NCI-H2227 (cell line): ENCODE data around the gene DNAAF8.

Experiments used
- DNase-seq: peaks from one replicate; lab custom pipeline; 2025; ENCODE audit not compliant: unreplicated experiment; lab: John Stamatoyannopoulos, UW

The DNAAF8 gene

GRCh38 chr16:4734063-4734729 is at the start of gene DNAAF8, which contains the start of gene ANKS3:
Gene DNAAF8 (plus strand): TSS chr16:4734537. CDS start chr16:4736515, 1,978 bp downstream.
Gene ANKS3 (minus strand): TSS chr16:4734271. CDS start chr16:4730149, 4,122 bp downstream.
- DNase-seq = peak; percentile 98

GRCh38 chr16:4684763-4685162 is 49.6 kb upstream of the DNAAF8 start:
- DNase-seq = no peak

DNA sequence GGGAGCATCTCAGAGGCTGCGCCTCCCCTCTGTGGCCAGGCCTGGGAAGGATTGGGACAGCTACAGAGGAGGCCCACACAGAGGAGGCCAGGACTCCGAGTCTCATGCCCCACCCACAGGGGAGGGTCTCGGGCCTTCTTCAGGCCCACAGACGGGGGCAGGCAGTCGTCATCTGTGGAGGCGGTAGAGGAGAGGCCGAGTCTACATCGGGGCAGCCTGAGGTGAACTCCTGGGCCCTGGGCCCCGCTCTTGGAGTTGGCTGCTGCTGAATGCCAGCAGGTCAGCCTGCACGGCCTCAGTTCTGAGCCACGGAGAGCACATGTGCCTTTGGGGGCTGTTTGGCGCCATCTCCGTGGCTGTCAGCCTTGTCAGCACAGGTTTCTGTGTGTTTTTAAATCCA is 49.0 kb upstream of the DNAAF8 start:
- no peak for DNase-seq

DNA sequence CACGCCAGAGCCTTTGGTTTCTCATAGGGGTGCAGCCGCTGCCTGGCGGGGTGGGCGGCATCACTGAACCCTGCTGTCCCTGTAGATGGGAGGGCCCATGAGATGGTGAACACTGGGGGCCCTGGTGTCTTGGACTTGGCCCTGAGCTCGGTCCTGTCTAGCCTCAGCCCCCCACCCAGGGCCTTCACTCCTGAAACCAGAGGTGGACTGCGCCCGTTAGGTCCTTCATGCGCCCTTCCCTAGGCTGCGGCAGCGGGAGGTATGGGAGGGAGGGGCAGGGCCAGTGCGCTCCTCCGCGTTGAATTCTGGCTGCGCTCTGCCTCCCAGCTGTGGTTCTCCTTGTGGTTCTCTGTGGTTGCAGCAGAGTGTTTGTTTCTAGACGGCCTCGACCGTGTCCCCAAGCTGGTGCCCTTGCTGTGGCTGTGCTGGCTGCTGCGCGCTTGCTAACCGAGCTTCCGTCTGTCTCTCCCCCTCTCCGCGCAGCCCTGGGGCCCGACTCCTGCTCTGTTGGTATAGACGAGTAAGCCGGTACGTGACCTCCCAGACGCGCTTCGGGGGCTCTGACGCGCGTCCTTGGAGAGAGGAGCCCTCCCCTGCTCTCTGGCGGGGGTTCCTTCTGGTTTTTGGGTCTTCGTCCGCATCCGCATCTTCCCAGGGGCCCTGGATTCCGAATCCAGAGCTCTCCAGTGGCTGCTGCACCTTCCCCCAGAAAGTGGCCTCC is 48.4 kb upstream of the DNAAF8 start:
- DNase-seq = no peak

- DNase-seq = no peak
Measured at GRCh38 chr16:4686497-4687210, 47.7 kb upstream of the DNAAF8 start.

GRCh38 chr16:4687416-4687815 is 46.9 kb upstream of the DNAAF8 start:
- no peak for DNase-seq

DNA sequence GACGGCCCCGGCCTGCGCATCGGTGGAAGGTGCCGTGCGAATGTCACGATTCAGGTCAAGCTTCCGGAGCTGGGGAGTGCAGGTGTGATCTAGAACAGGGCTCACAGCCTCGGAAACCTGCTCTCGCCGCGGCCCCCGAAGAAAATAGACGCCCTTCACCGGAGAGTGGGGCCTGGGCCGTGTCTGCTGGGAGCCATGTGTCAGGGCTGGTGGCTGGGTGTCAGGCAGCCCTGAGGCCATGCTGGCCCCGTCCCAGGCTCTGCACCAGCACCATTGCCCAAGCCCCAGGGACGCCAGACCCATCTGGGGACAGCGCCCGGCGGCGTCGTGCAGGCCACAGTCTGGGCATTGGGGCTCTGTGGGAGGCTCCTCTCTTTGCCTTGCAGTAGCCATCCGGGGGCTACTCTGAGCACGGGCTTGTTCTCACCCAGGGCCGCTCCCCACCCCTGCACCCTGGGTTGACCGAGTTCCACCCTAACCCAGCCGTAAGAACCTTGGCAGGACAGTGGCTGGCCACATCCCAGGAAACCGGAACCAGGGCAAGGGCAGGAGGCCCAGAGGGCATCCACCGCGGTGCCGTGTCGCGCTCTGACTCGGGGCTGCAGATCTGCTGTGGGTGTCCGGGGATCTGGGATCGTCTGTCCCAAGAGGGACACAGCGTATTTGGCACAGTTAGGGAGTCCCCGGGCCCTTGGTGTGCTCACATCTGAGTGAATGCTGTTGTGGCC is 46.2 kb upstream of the DNAAF8 start:
- DNase-seq = no peak

DNA sequence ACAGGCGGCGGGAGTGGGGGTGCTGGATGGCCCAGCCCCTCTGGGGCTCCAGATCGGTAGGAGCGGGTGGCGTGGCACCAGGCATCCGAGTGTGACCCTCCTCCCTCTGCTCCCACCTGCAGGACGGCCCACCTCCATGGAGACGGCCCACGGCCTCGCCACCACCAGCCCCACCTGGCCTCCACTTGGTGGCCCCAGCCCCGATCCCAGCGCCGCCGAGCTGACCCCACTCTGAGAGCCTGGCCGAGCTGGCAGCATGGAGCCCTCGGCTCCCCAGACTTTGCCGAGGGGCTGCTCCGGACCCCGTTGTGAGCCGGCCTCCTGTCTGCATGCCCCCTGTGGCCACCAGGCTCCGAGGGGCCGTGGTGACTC is 45.7 kb upstream of the DNAAF8 start:
- DNase-seq = no peak

DNA sequence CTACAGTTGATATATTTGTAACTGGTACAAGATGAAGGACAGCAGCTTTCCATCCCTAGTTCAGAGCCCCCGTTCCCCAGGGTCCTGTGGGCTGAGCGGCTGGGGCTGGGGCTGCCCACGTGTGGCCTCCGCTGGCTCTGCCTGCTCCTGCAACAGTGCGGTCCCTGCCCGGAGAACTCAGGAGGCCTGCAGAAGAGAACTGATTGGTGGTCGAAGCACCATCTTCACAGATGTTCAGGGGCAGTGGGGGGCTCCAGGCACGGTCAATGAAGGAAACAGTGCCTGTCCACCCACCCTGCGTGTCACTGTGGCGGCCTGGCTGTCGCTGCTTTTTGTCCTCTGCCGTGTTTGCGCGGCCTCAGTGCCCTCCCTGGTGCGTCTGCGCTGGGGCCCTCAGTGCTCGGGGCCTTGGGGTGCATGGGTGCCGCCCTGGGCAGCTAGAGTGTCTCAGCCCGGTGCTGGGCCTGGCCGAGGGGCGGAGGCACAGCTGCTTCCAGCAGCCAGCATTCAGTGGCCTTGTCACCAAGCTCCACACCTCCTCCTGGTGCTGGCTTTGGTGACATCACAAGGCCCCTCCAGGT is 45.2 kb upstream of the DNAAF8 start:
- no peak for DNase-seq

GRCh38 chr16:4689864-4690704 is 44.3 kb upstream of the DNAAF8 start:
- no peak for DNase-seq

- no peak for DNase-seq
Measured at GRCh38 chr16:4690946-4691665, 43.2 kb upstream of the DNAAF8 start.

DNA sequence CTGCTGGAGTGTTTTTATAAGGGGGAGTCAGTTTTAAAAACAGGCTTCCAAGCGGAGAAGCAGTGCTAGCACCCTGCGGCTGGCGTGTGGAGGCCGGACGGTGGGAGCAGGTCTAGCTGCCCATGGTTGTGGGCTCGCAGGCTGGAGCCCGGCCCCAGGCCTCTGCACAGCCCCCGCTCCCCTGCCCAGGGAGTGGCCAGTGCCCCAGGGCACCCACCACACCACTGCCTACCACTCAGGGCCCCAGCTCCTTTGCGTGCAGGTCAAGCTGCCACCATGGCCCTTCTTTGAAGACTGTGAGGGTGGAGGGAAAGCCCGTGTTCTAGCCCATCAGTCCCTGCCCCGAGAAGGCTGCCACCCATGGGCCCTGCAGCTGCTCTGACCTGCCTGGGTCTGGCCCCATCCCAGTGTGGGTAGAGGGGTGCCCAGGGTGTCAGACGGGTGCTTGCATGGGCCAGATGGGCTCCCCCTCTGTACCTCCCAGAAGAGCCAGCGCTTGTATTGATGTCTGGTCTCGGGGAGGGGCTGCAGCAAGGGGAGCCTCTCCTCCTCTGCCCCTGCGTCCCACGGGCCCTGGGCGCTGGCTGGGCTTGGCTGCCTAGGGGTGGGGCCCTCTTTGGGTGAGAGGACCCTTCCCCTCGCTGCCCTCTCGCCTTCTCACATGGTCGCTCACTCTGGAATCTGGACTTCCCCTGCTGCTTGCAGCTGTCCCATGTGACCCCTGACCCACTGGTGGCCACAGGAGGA is 42.5 kb upstream of the DNAAF8 start:
- DNase-seq = no peak

DNA sequence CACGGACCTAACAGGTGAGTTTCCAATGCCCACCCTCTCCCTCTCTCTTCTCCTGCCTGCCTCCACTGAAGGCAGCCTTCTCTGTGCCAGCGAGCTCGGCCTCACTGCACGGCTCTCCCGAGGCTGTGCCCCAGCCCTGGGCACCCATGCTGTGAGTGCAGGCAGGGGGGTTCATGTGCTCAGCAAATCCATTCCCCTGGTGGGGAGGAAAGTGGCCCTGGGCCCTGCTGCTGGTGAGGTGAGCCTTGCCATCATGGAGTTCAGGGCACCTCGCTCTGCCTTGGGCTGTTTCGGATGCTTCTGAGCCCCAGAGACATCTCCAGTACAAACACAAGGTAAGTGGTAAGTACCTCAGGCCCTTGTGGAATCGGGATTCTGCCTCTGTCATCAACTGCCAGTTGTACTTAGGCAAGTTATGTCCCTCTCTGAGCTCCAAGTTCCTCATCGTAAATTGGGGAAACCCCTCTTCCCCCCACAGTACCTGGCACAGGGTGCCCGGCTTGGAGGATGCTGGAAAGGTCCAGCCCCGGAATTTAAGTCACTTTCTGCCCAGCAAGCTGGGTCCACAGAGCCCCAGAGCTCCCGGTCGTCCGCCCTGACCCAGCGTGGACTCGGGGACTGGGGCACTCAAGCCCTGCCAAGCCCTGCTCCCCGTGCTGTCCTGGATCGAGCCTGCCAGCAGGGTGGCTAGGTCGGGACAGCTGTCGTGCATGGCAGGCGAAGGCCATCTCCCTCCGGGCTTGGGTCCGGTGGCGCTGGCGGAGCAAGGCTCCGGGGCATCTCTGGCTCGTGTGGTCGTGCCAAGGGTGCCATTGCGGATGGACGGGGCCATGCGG is 41.7 kb upstream of the DNAAF8 start:
- peak; percentile 43 for DNase-seq

DNA sequence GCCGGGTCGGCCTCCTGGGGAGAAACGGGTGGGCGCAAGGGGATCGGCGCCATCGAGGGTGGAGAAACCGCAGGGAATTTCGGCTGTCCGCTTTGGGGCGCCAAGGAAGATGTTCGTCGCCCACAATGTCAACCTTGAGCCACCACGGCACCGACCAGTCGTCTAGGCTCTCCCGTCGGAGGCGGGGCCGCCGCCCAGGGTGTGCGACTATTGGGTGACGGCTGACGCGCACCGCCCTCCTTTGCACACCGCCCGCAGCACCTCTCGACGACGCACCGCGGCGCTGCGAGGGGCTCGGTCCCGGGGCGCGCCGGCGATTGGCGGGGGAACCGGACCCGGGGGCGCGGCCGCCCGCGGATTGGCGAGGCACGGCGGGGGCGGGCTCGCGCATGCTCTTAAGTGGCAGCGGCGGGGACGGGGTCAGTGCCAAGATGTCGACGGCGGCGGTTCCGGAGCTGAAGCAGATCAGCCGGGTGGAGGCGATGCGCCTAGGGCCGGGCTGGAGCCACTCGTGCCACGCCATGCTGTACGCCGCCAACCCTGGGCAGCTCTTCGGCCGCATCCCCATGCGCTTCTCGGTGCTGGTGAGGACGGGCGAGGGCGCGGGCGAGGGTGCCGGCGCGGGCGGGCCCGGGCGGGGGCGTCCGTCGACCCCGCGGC is 40.9 kb upstream of the DNAAF8 start, which contains the start of gene NUDT16L1:
Gene NUDT16L1, plus strand, starts transcription at position 267 of the 660 bp plus-strand sequence. Its CDS starts 165 bp downstream, at position 432.
- DNase-seq = peak; percentile 99

DNA sequence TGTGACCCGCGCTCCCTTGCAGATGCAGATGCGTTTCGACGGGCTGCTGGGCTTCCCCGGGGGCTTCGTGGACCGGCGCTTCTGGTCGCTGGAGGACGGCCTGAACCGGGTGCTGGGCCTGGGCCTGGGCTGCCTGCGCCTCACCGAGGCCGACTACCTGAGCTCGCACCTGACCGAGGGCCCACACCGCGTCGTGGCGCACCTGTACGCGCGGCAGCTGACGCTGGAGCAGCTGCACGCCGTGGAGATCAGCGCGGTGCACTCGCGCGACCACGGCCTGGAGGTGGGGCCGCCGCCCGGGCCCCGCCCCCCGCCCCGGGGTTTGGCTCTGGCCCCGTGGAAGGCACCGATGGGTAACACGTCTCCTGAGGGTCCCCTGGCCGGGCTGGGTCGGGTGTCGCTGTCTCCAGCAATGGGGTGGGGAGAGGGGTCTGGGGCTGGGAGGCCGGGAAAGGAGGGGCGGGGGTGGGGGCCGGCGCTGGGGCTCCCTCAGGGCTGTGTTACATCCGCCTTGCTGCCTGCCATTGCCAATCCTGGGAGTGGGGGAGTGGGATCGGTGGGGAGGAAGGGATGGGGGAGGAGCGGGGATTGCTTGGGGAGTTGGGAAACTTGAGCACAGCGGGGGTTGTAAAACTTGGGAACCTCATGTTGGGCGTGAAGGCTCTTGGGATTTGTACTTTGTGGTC is 40.2 kb upstream of the DNAAF8 start:
- peak; percentile 51 for DNase-seq

DNA sequence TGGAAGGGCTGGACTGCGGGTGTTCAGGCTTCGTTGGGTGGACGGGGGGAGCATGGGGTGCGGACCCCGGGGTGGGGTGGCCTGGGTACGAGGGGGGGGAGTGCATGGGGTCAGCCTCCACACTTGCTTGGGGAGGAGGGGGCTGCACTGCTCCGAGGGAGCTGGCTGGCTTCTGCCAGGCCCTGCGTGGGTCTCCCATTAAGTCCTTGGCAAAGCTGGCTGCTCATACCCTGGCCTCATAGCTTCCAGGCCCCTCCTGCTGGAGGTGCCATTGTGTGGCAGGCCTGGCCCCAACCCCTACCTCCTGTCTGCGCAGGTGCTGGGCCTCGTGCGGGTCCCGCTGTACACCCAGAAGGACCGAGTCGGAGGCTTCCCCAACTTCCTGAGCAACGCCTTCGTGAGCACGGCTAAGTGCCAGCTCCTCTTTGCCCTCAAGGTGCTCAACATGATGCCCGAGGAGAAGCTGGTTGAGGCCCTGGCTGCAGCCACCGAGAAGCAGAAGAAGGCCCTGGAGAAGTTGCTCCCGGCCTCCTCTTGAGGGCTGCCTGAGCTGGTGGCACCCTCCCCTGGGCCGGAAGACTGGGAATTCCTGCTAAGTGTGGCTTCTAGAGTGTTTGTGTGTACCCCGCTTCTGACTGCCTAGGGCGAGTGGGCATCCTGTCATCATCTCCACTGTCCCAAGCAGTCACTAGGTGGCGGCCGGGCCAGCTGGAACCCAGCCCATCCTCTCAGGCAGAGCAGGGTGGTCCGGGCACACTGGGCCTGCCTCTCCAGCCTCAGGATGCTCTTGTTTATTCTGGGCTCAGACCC is 39.5 kb upstream of the DNAAF8 start:
- no peak for DNase-seq
